ENCODE measurements around the gene FRMPD2. TPM values are rescaled to one million over a fixed set of nuclear protein-coding genes. Genes with fewer than 3 reads are reported as not detected.

Gene FRMPD2
- total and polyA plus RNA-seq, 2 of the 4 experiments (the other 2 are of a cell fraction): 0.18 TPM; not detected in 1

DNA sequence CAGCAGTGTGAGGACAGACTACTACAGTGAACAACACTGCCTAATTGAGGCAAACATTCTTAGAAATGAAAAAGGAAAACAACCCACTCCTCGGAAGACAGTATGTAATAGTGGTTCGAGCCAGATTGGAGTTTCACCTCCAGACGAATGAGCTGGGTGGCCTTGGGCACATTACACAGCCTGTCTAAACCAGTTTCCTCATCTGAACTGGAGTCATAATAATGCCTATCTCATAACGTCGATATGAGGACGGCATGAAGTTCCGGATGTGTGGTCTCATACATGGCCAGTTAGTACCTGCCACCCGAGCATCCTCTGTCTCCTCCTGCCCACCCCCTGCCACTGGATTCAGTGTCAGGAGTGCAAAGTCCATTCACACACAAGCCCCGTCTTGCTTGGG lies 15.8 kb upstream of the FRMPD2 start:
- no peaks in the 10 kb centered on the region for H3K9me1 ChIP-seq (ENCODE audit: insufficient read depth, low read length)
- no TSS peak for BruUV-seq (replicated peaks)
- no peak overlapping the region for H3K23ac ChIP-seq (ENCODE audit: low read depth, low read length)
- no peak for DNase-seq
- in situ Hi-C loops (cut with MboI; ENCODE audit: low sequenced_read_pairs): no loop called here
- ChIA-PET POLR2A (ENCODE audit: unreplicated experiment) (no interaction called here), CTCF (interaction anchor here (0.6 to 1.1 kb wide), 6 partner anchors 8 to 1729 kb away, joined by 3 to 5 read pairs (median 3); no protein-coding TSS in a partner anchor)
- no peak overlapping the region for H2BK15ac ChIP-seq (ENCODE audit: low read depth, low read length)
- H3K4me1 ChIP-seq (ENCODE audit: control insufficient read depth, insufficient read depth, low read length): no peaks in the 10 kb centered on the region
- no peak overlapping the region for H2BK120ac ChIP-seq (ENCODE audit: low read depth, low read length)
- H4K8ac ChIP-seq (ENCODE audit: low read depth in 2 of 2, low read length in 2 of 2): no peak overlapping the region
- no peak for TF ChIP-seq MAZ (IDR thresholded peaks at IDR 0.05; ENCODE audit: borderline replicate concordance, low read depth, low read length)
- TF ChIP-seq MAFK (IDR thresholded peaks at IDR 0.05; ENCODE audit: low read depth, low read length): no peak
- no peak for TF ChIP-seq BHLHE40 (IDR thresholded peaks at IDR 0.05; ENCODE audit: low read depth, low read length)
- no peak for TF ChIP-seq RFX5 (IDR thresholded peaks at IDR 0.05; ENCODE audit: low read depth, low read length)
- no peak for TF ChIP-seq RCOR1 (IDR thresholded peaks at IDR 0.05; ENCODE audit: insufficient replicate concordance, low read length)
- TF ChIP-seq RAD21 (IDR thresholded peaks at IDR 0.05; ENCODE audit: low read length): no peak
- no peak for TF ChIP-seq CEBPB (IDR thresholded peaks at IDR 0.05; ENCODE audit: low read depth, low read length)
- TF ChIP-seq, protein P1, sequence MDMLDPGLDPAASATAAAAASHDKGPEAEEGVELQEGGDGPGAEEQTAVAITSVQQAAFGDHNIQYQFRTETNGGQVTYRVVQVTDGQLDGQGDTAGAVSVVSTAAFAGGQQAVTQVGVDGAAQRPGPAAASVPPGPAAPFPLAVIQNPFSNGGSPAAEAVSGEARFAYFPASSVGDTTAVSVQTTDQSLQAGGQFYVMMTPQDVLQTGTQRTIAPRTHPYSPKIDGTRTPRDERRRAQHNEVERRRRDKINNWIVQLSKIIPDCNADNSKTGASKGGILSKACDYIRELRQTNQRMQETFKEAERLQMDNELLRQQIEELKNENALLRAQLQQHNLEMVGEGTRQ (IDR thresholded peaks at IDR 0.05; ENCODE audit: low read depth, low read length): no peak
- no peak for TF ChIP-seq CHD1 (IDR thresholded peaks at IDR 0.05; ENCODE audit: low read depth, low read length)
- TF ChIP-seq, protein P2, sequence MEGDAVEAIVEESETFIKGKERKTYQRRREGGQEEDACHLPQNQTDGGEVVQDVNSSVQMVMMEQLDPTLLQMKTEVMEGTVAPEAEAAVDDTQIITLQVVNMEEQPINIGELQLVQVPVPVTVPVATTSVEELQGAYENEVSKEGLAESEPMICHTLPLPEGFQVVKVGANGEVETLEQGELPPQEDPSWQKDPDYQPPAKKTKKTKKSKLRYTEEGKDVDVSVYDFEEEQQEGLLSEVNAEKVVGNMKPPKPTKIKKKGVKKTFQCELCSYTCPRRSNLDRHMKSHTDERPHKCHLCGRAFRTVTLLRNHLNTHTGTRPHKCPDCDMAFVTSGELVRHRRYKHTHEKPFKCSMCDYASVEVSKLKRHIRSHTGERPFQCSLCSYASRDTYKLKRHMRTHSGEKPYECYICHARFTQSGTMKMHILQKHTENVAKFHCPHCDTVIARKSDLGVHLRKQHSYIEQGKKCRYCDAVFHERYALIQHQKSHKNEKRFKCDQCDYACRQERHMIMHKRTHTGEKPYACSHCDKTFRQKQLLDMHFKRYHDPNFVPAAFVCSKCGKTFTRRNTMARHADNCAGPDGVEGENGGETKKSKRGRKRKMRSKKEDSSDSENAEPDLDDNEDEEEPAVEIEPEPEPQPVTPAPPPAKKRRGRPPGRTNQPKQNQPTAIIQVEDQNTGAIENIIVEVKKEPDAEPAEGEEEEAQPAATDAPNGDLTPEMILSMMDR (conservative IDR thresholded peaks at IDR 0.05; ENCODE audit: low read depth, low read length): no peak
- TF ChIP-seq MXI1 (IDR thresholded peaks at IDR 0.05; ENCODE audit: borderline replicate concordance, low read depth, low read length): no peak
- no peak for TF ChIP-seq FOS (IDR thresholded peaks at IDR 0.05; ENCODE audit: low read depth, low read length)
- TF ChIP-seq NFE2L2 (IDR thresholded peaks at IDR 0.05; ENCODE audit: low read depth, low read length): no peak
- TF ChIP-seq SMC3 (IDR thresholded peaks at IDR 0.05; ENCODE audit: low read depth, low read length): no peak
- TF ChIP-seq, protein P3, sequence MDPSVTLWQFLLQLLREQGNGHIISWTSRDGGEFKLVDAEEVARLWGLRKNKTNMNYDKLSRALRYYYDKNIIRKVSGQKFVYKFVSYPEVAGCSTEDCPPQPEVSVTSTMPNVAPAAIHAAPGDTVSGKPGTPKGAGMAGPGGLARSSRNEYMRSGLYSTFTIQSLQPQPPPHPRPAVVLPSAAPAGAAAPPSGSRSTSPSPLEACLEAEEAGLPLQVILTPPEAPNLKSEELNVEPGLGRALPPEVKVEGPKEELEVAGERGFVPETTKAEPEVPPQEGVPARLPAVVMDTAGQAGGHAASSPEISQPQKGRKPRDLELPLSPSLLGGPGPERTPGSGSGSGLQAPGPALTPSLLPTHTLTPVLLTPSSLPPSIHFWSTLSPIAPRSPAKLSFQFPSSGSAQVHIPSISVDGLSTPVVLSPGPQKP (IDR thresholded peaks at IDR 0.05; ENCODE audit: borderline replicate concordance, low read depth, low read length): no peak
- TF ChIP-seq POLR2A (IDR thresholded peaks at IDR 0.05; ENCODE audit: low read depth, low read length): no peak
- H3K18ac ChIP-seq (ENCODE audit: low read depth, low read length): no peak overlapping the region
- no peak overlapping the region for H4K91ac ChIP-seq (ENCODE audit: insufficient read depth, low read depth, low read length)
- no peaks in the 10 kb centered on the region for H3K36me3 ChIP-seq (ENCODE audit: control insufficient read depth, insufficient read depth, low read length)
- H4K5ac ChIP-seq (ENCODE audit: low read depth, low read length): no peak overlapping the region
- no peak overlapping the region for H3K4me2 ChIP-seq (ENCODE audit: low read depth, low read length)
- 81% methylated on average over 6 of the region's 9 CpGs; no CpG with 5 or more reads in 1 of the 2 experiments for WGBS, 2 experiments (ENCODE audit: extremely low coverage in 2 of 2, insufficient read length in 1 of 2)
- H3K27me3 ChIP-seq (ENCODE audit: control insufficient read depth, insufficient read depth, low read length): peaks cover 39% of the 10 kb centered on the region
- H4K20me1 ChIP-seq (ENCODE audit: insufficient read depth, low read length): no peaks in the 10 kb centered on the region
- H3K9ac ChIP-seq (ENCODE audit: low read depth, low read length): no peak overlapping the region
- no peak overlapping the region for H3K27ac ChIP-seq (ENCODE audit: insufficient read depth, low read length)
- peaks cover 4% of the 10 kb centered on the region; the same call in 1 of the 2 replicates for H3K9me3 ChIP-seq (ENCODE audit: control insufficient read depth, insufficient read depth, low read length)
- no peak overlapping the region for H2AK9ac ChIP-seq (replicated peaks; ENCODE audit: low read depth, low read length, poor library complexity)
- ATAC-seq (ENCODE audit: low read depth): no peak
- intact Hi-C loops (cut with micrococcal nuclease): no loop called here
- no peaks in the 10 kb centered on the region for H3K79me1 ChIP-seq (ENCODE audit: low read depth in 1 of 2, low read length in 2 of 2)
- H2AFZ ChIP-seq (replicated peaks; ENCODE audit: low read length, poor library complexity): no peak overlapping the region
- H2AK5ac ChIP-seq (ENCODE audit: low read depth, low read length): no peak overlapping the region
- no peak overlapping the region for H3K14ac ChIP-seq (replicated peaks; ENCODE audit: low read depth, low read length)
- no peak overlapping the region for H2BK20ac ChIP-seq (ENCODE audit: low read depth, low read length)
- H3K4me3 ChIP-seq (ENCODE audit: insufficient read depth, low read depth, low read length): no peak overlapping the region
- H3K4ac ChIP-seq (ENCODE audit: low read depth, low read length): no peak overlapping the region
- no peak overlapping the region for H2BK5ac ChIP-seq (ENCODE audit: low read depth, low read length, poor library complexity, severe bottlenecking)
- dilution Hi-C loops (cut with HindIII; ENCODE audit: low sequenced_read_pairs, unreplicated experiment): no loop called here
- H3K56ac ChIP-seq (ENCODE audit: extremely low read depth, insufficient read depth, low read length): no peak overlapping the region
